GM21367 (cell line): ENCODE data around the gene UBE3C.

ENCODE experiments used
- ATAC-seq: cut with Tn5 transposase; IDR thresholded peaks from one replicate; pipeline ENCODE4 v1.9.1; 2021; ENCODE audit not compliant: unreplicated experiment

Gene UBE3C

DNA sequence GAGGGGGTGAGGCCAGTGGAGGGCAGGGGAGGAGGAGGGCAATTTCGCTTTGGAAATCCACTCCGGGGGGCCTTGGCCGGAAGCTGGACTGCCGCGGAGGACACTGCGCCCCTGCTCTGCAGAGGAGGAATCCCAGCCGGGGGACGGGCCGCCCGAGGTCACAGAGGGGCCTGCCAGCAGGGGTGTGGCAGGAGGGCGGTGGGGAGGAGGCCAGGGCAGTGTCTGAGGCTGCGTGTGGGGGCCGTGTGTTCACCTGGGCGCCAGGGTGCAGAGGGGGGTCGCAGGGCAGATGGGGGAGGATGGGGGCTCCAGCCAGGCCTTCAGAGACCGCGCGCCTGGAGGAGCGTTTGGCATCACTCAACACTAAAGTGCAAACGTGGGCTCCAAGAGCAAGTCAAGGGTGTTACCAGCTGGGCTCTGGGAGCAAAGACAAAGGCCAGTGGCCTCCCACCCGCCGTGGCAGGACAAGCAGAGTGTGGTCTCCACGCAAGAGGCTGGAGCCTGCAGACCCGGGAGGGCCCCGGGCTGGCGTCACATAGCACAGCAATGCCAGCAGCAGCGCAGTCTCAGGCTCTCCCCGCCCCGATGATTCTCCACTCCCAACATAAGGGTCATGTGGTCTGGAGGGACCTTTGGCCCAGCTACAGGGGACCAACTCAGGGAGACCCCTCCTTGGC, 152.8 kb downstream of the UBE3C start:
- ATAC-seq: no peak

DNA sequence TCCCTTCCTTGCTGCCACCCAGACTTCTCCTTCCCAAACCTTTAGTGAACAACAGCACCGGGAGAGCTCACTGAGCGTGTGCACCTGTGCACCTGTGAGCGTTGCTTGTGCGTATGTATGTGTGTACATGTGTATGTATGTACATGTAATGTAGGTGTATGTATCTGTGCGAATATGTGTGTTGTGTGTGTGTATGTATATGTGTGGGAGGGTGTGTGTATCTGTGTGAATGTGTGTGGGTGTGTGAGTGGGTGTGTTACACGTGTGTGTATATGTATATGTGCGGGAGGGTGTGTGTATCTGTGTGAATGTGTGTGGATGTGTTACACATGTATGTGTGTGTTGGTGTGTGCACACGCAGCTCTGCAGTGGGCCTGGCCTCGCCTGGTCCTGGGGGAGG, 153.5 kb downstream of the UBE3C start:
- ATAC-seq: no peak

- no peak for ATAC-seq
These were observed 154.2 kb downstream of the UBE3C start for GRCh38 chr7:157292770-157293412.

DNA sequence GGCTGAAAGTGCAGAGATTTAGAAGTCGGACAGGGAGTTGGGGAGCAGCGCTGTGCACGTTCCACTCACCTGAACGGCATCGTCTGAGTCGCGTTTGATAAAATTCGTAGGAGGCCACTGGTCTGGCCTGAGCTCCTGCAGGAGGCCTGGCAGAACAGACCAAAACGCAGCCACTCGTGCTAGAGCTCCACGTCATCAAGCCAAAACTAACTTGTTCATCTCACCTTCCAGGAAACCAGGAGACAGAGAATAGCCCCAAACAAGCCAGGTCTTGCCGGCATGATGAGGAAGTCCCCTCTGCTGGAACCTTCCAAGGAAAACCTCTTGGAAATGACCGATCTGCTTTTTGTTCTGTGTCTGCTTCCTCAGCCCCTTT, 154.7 kb downstream of the UBE3C start:
- ATAC-seq: no peak

DNA sequence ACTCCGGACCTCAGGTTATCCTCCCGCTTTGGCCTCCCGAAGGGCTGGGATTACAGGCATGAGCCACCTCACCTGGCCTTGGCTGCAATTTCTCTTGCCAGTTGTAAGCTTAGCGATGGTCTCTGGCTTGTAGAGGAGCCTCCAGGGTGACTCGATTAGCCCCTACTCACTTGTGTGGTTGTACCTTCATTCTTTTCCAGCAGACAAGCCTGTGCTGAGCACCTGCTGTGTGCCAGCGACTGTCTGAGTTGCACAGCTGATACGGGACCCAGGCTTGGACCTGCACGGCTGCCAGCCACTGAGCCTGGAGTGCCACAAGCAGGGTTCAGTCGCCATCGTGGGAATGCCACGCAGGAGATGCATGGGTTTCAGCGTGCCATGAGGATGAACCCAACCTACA, 156.0 kb downstream of the UBE3C start:
- no peak for ATAC-seq

DNA sequence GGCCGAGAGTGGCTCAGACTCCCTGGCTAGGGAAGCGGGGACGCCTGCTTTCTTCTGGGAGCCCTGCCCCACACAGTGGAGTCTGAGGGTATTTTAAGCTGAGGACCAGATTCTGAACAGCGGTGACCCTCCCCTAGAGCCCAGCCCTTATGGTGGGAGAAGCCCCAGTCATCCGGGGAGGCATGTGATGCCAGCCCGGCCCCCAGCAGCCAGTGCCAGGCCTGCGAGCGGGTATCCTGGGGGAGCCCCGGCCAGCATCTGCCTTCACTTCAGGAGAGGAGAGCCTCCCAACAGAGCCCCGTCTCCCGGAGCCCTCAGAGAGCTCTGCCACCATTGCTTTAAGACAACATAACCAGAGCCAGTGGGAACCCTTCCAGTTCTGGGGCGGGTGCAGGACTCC, 156.6 kb downstream of the UBE3C start:
- no peak for ATAC-seq

- ATAC-seq: no peak
These were observed 158.5 kb downstream of the UBE3C start for GRCh38 chr7:157297185-157297584.

GRCh38 chr7:157299317-157299612, 160.5 kb downstream of the UBE3C start:
- ATAC-seq: no peak

- no peak for ATAC-seq
These were observed 161.1 kb downstream of the UBE3C start for GRCh38 chr7:157299613-157300368.

DNA sequence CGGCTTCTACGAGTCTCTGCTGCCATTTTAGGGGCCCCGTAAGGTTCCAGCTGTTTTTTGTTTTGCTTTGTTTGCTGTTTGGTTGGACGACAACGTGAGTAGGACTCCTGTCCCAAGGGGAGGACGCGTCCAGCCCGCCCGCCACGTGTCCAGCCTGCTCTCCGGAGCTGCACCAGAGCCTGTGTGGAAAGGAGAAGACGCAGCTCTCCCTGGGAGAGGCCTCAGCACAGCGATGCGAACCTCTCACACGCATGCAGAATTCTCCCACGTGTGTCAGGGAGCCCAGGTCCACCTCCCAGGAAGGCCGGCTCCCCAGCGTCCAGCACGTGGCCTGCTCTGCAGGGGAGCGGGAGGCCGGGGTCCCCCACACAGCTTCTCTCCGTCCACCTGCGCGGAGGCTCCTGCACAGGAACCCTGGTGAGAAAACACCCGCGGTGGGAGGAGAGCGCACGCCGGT, 161.7 kb downstream of the UBE3C start:
- ATAC-seq: no peak

DNA sequence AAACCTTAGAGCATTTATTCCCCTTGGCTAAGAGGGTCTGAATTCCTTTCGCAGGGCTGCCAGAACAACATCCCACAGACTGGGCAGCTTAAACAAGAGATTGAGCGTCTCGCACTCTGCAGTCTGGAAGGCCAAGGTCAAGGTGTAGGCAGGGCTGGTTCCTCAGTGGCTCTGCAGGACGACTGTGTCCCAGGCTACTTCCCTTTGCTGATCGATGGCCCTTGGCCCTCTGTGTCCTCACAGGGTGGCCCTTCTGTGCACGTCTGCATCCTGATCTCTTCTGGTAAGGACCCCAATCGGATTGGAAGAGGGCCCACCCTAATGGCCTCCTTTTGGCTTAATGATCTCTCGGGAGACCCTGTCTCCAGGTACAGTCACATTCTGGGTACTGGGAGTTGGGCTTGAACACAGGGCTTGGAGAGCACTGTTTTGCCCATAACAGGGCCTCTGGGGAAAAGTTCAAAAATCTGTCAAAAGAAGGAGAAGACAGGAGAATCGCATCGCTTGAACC, 162.9 kb downstream of the UBE3C start:
- ATAC-seq: no peak

DNA sequence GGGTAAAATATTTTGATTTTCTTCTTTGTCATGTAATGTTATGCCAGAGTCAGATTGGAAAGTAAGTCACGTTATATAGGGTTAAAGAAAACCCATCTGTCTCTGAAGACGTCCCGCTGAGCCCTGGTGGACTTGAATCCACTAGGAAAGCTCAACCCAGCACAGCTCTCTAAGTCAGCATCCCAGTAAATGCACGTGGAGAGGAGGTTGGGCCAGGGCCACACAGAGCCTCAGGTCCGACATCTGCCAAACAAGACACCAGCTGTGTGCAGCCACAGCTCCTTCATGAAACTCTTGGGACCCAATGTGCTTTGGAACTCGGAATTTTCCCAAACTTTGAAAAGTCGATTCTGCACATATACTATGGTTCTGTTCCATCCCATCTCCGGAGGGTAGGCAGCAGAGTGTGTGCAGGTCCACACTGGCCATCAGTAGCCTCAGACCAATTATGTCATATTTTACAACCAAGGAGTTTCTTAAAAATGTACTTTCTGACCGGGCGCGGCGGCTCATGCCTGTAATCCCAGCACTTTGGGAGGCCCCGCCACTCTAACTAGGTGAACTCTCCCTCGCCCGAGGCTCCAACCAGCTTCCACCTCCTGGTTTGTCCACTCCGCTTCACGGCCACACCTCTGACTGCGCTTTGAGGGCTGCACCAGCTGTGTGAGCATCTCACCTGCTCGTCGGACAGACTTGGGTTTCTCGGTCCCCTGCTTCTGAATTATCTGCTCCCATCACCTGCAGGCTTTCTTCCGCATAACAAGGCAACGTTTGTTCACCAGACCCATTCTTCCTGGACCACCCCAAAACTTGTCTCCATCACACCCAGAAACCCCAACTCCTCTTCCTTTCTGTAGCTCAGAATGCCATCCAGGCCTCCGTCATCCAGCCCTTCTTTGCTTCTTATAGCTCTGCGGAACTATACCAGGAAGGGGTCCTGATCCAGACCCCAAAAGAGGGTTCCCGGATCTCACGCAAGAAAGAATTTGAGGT, 168.4 kb downstream of the UBE3C start:
- no peak for ATAC-seq

DNA sequence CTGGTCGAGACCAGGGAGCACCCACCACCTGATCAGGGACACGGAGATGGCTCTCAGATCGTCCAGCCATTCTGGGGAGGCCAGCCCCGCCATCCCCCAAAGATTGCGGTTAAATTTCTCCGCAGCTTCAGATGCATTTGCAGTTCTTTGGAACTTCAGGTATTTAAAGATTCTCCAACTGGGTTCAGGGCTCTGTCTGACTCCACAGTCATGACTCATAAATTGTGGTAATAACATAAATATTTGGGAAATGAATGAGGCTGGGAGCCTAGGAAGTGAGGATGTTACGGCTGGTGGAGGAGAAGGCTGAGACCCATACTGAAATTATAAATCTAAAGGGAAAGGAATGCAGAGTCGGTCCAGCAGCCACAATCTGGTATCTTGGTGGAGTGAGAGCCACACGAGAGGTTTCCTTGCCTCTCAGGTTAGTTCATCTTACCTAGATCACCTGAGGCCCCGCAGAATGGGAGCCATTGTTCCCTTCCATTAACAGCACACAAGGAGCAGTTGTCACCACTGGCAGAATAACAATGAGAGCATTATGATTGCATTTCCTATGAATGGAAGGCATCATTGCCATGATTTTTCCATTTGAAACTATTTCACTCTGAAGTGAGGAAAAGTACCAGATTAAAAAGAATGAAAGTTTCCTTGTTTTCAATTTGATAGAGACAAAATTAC, 171.4 kb downstream of the UBE3C start:
- ATAC-seq: no peak

DNA sequence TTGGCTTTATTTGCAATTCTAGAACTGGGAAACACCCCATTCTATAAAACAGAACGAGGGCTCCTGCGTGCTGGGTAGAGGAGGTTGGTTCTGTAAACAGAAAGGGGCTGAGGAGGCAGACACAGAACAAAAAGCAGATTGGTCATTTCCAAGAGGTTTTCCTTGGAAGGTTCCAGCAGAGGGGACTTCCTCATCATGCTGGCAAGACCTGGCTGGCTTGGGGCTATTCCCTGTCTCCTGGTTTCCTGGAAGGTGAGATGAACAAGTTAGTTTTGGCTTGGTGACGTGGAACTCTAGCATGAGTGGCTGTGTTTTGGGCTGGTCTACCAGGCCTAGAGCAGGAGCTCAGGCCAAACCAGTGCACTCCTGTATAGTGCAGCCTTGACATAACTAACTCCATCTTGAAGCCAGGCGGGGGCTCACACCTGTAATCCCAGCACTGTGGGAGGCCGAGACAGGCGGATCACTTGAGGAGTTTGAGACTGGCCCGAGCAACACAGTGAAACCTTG, 172.0 kb downstream of the UBE3C start:
- ATAC-seq: no peak

GRCh38 chr7:157312941-157313340, 174.2 kb downstream of the UBE3C start:
- no peak for ATAC-seq

DNA sequence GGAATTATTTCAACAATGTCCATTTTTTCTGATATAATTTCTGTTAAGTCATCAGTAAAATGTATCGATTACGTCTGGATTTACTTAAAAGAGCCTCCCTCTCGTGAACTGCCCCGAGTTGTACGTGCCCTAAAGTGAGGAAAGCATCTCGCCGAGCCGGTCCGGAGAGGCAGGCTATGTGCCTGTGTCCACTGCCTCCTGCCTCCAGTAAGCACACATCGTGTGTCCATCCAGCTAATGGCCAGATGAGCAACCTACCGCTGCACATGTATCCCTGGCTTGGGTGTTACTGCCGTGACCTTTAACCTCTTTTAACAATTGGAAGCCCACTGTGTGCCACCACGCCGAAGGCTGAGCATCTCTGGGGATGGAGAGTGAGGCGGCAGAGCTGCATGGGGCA, 174.9 kb downstream of the UBE3C start:
- ATAC-seq: no peak

GRCh38 chr7:157318015-157318706, 179.4 kb downstream of the UBE3C start:
- ATAC-seq: peak; percentile 63
